NT2/D1 (cell line): ENCODE measurements around the gene AKIRIN1.

Experiments used
- SUZ12 ChIP-seq: IDR thresholded peaks from 2 replicates; pipeline ENCODE4 v1.6.1; 2011; ENCODE audit not compliant: insufficient read length, insufficient read depth; ENCODE audit errors: extremely low read depth
- YY1 ChIP-seq: IDR thresholded peaks from 2 replicates; pipeline ENCODE4 v1.6.1; 2011; ENCODE audit not compliant: insufficient read length, insufficient read depth
- ZNF274 ChIP-seq: IDR thresholded peaks from 2 replicates; pipeline ENCODE4 v1.6.1; 2011; ENCODE audit warnings: mild to moderate bottlenecking, low read depth, low read length

DNA sequence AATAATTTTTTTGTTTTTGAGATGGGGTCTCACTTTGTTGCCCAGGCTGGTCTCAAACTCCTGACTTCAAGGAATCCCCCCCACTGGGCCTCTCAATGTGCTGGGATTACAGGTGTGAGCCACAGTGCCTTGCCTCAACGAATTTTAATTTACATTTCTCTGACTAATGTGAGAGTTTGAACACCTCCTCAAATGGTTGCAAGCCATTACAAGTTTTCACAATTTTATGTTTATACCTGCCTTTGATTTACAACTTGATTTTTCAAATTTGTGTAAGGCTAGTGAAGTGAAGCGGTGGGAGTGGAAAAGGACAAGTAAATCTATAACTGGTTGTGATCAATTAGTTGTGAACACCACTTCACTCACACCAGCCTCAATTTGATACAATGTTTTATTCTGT lies 40.5 kb upstream of the AKIRIN1 start:
- TF ChIP-seq ZNF274 (no peak), SUZ12 (no peak), YY1 (no peak)
